Bronchial epithelial cell (primary cell): Measurements from ENCODE around the gene GPC5. TPM values are rescaled to one million over a fixed set of nuclear protein-coding genes. Genes with fewer than 3 reads are reported as not detected.

ENCODE experiments used
- DNase-seq: peaks from one replicate; pipeline ENCODE4 v3.0.0-alpha.2; 2010; ENCODE audit warnings: low read depth
- FAIRE-seq: peaks from 2 replicates; lab custom pipeline; 2011; peaks lifted over from hg19 to GRCh38; lab: Jason Lieb, UNC
- H3K27me3 ChIP-seq: 2 replicates; pipeline ENCODE4 v1.5.1; 2011; ENCODE audit warnings: low read length; ENCODE audit not compliant: control insufficient read depth, insufficient read depth
- H3K36me3 ChIP-seq: 2 replicates; pipeline ENCODE4 v1.5.1; 2011; ENCODE audit warnings: low read length; ENCODE audit not compliant: control insufficient read depth, insufficient read depth
- H3K4me3 ChIP-seq: 2 replicates; pipeline ENCODE4 v1.5.1; 2011; ENCODE audit warnings: mild to moderate bottlenecking, low read depth, low read length, control low read depth
- CTCF ChIP-seq: IDR thresholded peaks from 2 replicates; pipeline ENCODE4 v1.5.1; 2011; ENCODE audit warnings: mild to moderate bottlenecking, moderate library complexity, low read length, control low read depth, inconsistent platforms; ENCODE audit not compliant: insufficient read depth, severe bottlenecking
- total RNA-seq: library from RNA; depleted of rRNA; stranded (reverse); fragments of >200 nt; gene quantifications from 2 replicates; pipeline ENCODE4 v1.2.1, GENCODE V29; 2014

GPC5 gene
- total RNA-seq, 1 donor from 2014 or later, result 1.8 TPM

- DNase-seq (no peak), FAIRE-seq (no peak)
- TF ChIP-seq CTCF, result no peak
- H3K27me3 ChIP-seq, result no peaks in the 10 kb centered on the region
- H3K36me3 ChIP-seq, result no peaks in the 10 kb centered on the region
- no peak overlapping the region for H3K4me3 ChIP-seq
Observed at GRCh38 chr13:91764527-91764926, 366.1 kb downstream of the GPC5 start.

GRCh38 chr13:91767651-91768050 lies 369.2 kb downstream of the GPC5 start:
- FAIRE-seq (no peak), DNase-seq (no peak)
- no peaks in the 10 kb centered on the region for H3K36me3 ChIP-seq
- no peak overlapping the region for H3K4me3 ChIP-seq
- TF ChIP-seq CTCF, result no peak
- no peaks in the 10 kb centered on the region for H3K27me3 ChIP-seq

GRCh38 chr13:91768746-91769145 lies 370.3 kb downstream of the GPC5 start:
- no peak for FAIRE-seq
- H3K27me3 ChIP-seq, result no peaks in the 10 kb centered on the region

GRCh38 chr13:91771229-91771628 lies 372.8 kb downstream of the GPC5 start:
- TF ChIP-seq CTCF, result no peak
- no peaks in the 10 kb centered on the region for H3K36me3 ChIP-seq
- H3K4me3 ChIP-seq, result no peak overlapping the region
- FAIRE-seq, result no peak
- no peak for DNase-seq
- no peaks in the 10 kb centered on the region for H3K27me3 ChIP-seq

More at GRCh38 chr13:91768746-91769145, 370.3 kb downstream of the GPC5 start:
- Histone ChIP-seq H3K4me3 (no peak overlapping the region), H3K36me3 (no peaks in the 10 kb centered on the region)
- no peak for TF ChIP-seq CTCF
- DNase-seq, result no peak

- Histone ChIP-seq H3K27me3 (no peaks in the 10 kb centered on the region), H3K36me3 (no peaks in the 10 kb centered on the region), H3K4me3 (no peak overlapping the region)
- FAIRE-seq (no peak), DNase-seq (no peak)
- TF ChIP-seq CTCF, result no peak
Observed at GRCh38 chr13:91773591-91774227, 375.3 kb downstream of the GPC5 start.

- Histone ChIP-seq H3K4me3 (no peak overlapping the region), H3K27me3 (no peaks in the 10 kb centered on the region), H3K36me3 (no peaks in the 10 kb centered on the region)
- FAIRE-seq (no peak), DNase-seq (no peak)
- no peak for TF ChIP-seq CTCF
Observed at GRCh38 chr13:91774397-91774796, 376.0 kb downstream of the GPC5 start.
